ENCODE measurements around the gene ITM2B. TPM values are rescaled to one million over a fixed set of nuclear protein-coding genes. Genes with fewer than 3 reads are reported as not detected.

The ITM2B gene
- total RNA-seq, 4 donors from 2014 or later: 476 to 770 (median 612) TPM

DNA sequence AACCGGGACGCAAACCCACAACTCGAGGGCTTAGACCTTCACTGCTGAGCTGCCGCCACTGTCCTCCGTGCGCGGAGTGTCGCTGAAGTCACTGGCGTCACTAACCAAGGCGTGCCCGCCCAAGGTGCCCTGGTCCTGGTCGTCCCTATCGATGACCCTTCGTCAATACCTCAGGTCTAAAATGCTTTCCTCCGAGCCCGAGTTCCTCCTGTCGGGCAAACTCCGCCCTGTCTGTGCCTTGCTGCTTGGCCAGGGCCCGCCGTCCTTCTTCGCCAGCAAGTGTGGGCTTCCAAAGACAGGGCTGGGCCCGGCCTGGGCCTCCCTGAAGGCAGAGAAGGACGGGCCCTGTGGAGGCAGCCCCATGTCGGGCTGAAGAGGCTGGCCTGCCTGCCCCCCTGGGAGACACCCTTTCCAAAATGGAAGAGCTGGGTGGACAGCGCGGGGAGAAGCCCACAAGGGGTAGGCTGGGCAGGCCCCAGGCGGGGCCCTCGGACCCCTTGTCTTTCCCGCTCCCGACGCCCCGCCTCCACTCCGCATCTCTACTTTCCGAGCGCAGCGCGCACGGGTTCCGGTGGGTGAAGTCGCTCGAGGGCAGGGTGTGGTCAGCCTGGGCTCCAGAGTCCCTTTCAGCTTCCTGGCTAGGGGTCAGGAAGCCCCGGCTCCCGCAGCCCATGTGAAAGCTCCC, 84.0 kb downstream of the ITM2B start:
- TF ChIP-seq POLR2A (IDR thresholded peaks at IDR 0.05): no peak
- no peak for TF ChIP-seq EP300 (IDR thresholded peaks at IDR 0.05)
- no peak for TF ChIP-seq CTCF (IDR thresholded peaks at IDR 0.05)
- no peak overlapping the region for H3K27ac ChIP-seq

DNA sequence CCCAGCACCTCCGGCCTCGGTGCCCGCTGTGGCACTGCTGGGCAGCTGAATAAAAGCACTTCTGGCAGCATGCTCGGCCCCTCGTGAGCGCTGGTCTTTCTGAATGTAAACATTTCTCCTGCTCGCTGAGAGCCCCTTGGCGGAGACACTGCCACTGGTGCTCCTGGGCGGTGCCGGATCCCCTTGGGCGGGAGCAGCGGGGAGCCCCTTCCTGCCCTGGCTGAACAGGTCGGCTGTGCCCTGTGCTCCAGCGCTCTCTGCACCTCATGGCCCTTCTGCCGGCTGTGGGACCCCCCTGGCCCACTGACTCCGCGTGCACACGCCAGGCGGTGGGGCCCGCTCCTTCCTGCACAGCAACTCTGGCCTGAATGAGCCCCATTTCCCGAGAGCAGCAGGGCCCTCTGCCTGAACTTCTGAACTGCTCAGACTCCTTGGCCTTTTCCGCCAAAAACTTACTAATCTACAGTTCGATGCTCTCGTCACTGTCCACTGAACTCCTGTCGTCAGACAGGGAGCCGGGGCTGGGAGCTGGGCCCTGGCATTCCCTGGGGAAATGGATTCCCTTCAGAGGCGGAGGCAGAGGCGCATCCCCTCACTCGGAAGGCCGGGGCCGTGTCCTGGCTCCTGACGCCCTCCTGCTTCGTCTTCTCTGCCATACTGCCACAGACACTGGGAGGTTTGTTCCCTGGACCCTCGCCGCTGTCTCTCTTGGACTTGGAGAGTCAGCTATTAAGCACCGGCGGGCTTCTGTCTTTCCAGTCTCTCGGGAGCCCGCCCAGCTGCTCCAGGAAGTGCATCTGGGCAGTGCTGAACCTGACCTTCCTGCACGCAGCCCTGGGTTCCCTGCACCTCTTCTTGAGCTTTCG, 84.7 kb downstream of the ITM2B start:
- TF ChIP-seq EP300 (IDR thresholded peaks at IDR 0.05) (no peak), CTCF (IDR thresholded peaks at IDR 0.05) (no peak), POLR2A (IDR thresholded peaks at IDR 0.05) (no peak)
- 75 to 79% methylated on average over 35 to 37 of the region's 41 CpGs for WGBS, 2 donors
- Histone ChIP-seq H3K9me3 (peaks cover 0 to 37% (median 4%) of the 10 kb centered on the region in 4 donors), H3K4me3 (peak overlapping the region in 3 of 4 donors; percentile 7 to 31 (median 31)), H3K27ac (no peak overlapping the region), H3K4me1 (peaks cover 0 to 15% (median 0%) of the 10 kb centered on the region in 4 donors), H3K27me3 (no peaks in the 10 kb centered on the region), H3K36me3 (peaks cover 0 to 61% (median 3%) of the 10 kb centered on the region in 3 donors)
- DNase-seq (ENCODE audit: low spot score in 2 of 2): no peak

More for the DNA sequence above, 84.0 kb downstream of the ITM2B start:
- Histone ChIP-seq H3K9me3 (peaks cover 0 to 30% (median under 1%) of the 10 kb centered on the region in 4 donors), H3K27me3 (no peaks in the 10 kb centered on the region), H3K4me1 (peaks cover 0 to 18% (median 0%) of the 10 kb centered on the region in 4 donors), H3K4me3 (no peak overlapping the region), H3K36me3 (peaks cover 0 to 61% (median 3%) of the 10 kb centered on the region in 3 donors)
- 90 to 95% methylated on average over 39 to 40 of the region's 43 CpGs for WGBS, 2 donors
- no peak for DNase-seq (ENCODE audit: low spot score in 2 of 2)

- no peak overlapping the region for H3K27ac ChIP-seq
- WGBS, 2 donors: 73 to 78% methylated on average over 27 to 28 of the region's 28 CpGs
- H3K9me3 ChIP-seq: peaks cover 0 to 40% (median 5%) of the 10 kb centered on the region in 4 donors
- peak overlapping the region in 3 of 4 donors; percentile 7 to 31 (median 31) for H3K4me3 ChIP-seq
- H3K36me3 ChIP-seq: peaks cover 0 to 61% (median 3%) of the 10 kb centered on the region in 3 donors
- no peaks in the 10 kb centered on the region for H3K27me3 ChIP-seq
- TF ChIP-seq EP300 (IDR thresholded peaks at IDR 0.05): no peak
- no peak for DNase-seq (ENCODE audit: low spot score in 2 of 2)
- peaks cover 0 to 13% (median 0%) of the 10 kb centered on the region in 4 donors for H3K4me1 ChIP-seq
Measured at GRCh38 chr13:48318377-48318811, 85.4 kb downstream of the ITM2B start.

DNA sequence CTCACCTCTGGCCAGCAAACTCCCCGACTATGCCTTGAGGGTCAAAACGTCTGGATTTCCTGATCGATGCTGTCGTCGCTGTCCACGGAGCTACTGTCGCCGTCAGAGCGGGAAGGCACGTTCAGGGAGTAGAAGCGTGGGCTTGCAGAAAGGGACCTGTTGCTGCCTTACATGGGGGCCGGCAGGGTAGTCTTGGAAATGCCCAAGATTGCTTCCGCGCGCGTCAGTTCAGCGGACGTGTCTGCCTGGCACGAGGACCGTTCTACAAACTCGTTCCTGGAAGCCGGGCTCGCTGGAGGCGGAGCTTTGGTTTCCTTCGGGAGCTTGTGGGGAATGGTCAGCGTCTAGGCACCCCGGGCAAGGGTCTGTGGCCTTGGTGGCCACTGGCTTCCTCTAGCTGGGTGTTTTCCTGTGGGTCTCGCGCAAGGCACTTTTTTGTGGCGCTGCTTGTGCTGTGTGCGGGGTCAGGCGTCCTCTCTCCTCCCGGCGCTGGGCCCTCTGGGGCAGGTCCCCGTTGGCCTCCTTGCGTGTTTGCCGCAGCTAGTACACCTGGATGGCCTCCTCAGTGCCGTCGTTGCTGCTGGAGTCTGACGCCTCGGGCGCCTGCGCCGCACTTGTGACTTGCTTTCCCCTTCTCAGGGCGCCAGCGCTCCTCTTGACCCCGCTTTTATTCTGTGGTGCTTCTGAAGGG, 86.0 kb downstream of the ITM2B start:
- WGBS, 2 donors: 72 to 82% methylated on average over 34 to 45 of the region's 47 CpGs
- Histone ChIP-seq H3K27me3 (no peaks in the 10 kb centered on the region), H3K4me3 (peak overlapping the region in 2 of 4 donors; percentile 15 to 31), H3K9me3 (peaks cover 0 to 40% (median 5%) of the 10 kb centered on the region in 4 donors), H3K4me1 (peaks cover 0 to 13% (median 0%) of the 10 kb centered on the region in 4 donors), H3K36me3 (peaks cover 0 to 58% (median 3%) of the 10 kb centered on the region in 3 donors), H3K27ac (no peak overlapping the region)
- TF ChIP-seq POLR2A (IDR thresholded peaks at IDR 0.05) (no peak), EP300 (IDR thresholded peaks at IDR 0.05) (no peak)
- DNase-seq (ENCODE audit: low spot score in 2 of 2): no peak

Other genes with a start within 250 kb of the ITM2B start
- gene SUCLA2, start 231.9 kb upstream of the ITM2B start, total RNA-seq: 10 to 100 TPM; 35.7 to 45.6 (median 41.3) TPM
- gene NUDT15, start 195.5 kb upstream of the ITM2B start, total RNA-seq: 10 to 100 TPM in 1 of 4 donors, 1 to 10 TPM in 3; 3.3 to 10.7 (median 4.8) TPM
- gene MED4, start 138.1 kb upstream of the ITM2B start, total RNA-seq: 10 to 100 TPM; 27.0 to 41.0 (median 31.4) TPM
- 10 to 100 TPM; 31.0 to 59.7 (median 45.1) TPM for gene RB1, start 70.5 kb downstream of the ITM2B start, total RNA-seq
- gene LPAR6, start 179.9 kb downstream of the ITM2B start, total RNA-seq: 10 to 100 TPM; 19.9 to 28.6 (median 23.6) TPM

Measured in tibial nerve (tissue), 4 donors.